GM10266 (cell line): Measurements from ENCODE around the gene PRRX2.

ENCODE experiments used
- DNase-seq: peaks from one replicate; pipeline ENCODE4 v3.0.0; 2012; ENCODE audit errors: extremely low spot score
- TF ChIP-seq, protein P1 (sequence below): IDR thresholded peaks from 2 replicates; pipeline ENCODE4 v1.5.1; 2012; ENCODE audit warnings: mild to moderate bottlenecking, low read depth; ENCODE audit not compliant: control insufficient read depth, insufficient read depth; ENCODE audit errors: missing control alignments

PRRX2 gene

DNA sequence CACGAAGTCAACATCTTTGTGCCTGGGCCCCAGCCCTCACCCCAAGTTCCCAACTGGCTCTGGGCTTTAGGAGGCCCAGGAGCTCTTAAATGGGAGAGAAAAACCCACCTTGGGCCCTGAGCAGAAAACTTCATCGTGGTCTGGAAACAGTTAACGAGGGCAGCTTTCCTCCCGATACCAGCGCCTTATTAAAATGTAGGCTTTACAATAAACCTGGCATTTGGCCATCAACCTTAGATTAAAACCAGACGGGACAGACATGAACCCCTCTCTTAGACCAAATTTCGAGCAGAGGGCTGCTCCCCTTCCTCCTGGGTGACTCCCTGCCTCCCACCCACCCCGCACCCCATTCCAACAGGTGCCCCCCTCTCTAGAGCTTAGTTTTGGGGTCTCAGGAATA is 39.4 kb downstream of the PRRX2 start:
- no peak for DNase-seq
- TF ChIP-seq, protein P1, sequence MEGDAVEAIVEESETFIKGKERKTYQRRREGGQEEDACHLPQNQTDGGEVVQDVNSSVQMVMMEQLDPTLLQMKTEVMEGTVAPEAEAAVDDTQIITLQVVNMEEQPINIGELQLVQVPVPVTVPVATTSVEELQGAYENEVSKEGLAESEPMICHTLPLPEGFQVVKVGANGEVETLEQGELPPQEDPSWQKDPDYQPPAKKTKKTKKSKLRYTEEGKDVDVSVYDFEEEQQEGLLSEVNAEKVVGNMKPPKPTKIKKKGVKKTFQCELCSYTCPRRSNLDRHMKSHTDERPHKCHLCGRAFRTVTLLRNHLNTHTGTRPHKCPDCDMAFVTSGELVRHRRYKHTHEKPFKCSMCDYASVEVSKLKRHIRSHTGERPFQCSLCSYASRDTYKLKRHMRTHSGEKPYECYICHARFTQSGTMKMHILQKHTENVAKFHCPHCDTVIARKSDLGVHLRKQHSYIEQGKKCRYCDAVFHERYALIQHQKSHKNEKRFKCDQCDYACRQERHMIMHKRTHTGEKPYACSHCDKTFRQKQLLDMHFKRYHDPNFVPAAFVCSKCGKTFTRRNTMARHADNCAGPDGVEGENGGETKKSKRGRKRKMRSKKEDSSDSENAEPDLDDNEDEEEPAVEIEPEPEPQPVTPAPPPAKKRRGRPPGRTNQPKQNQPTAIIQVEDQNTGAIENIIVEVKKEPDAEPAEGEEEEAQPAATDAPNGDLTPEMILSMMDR: no peak

DNA sequence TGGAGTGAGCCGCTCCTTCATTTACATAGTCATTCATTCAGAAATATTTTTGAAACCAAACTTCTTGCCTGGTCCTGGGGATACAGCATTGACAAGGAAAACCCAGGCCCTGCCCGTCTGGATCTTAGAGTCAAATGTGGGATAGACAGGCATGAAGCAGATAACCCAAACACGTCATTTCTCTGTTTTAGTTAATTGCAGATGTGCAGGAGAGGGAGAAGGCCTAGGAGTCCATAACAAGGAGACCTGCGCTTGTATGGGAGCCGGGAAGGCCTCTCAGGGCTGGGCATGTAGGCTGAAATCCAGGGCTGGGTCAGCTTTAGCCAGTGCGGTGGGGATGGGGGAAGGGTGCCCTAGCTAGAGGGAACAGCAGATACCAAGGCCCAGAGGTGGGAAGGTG is 43.3 kb downstream of the PRRX2 start:
- no peak for DNase-seq

DNA sequence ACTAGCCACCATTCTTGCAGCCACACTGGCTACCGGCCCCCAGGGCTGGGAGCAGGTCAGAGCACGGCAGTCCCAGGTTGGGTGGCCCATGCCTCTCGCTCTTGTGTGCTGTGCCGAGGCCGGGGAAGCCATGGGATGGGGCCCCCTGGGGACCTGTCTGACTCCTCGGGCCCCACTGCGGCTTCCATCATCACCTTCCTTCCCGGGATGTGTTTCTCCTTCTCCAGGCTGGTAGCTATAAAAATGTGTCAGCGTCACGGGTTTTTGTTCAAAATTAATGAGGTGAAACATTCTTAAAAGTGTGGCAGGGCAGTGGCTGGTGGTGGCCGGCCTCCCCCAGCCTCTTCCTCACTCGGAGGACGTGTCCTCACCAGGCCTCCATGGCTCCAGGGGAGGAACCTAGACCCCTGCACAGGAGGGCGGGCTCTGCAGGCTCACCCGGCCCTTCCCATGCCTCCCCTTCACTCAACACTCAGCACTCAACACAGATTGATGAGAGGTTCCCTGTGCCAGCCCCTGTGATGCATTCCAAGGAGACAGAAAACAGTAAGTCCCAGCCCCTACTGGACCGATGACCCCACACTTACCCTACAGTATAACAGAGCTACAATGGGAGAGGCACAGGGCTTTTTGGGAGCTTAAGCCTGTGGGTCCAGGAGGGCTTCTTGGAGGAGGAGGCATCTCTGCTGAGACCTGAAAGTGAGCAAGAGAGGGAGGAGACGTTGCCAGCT is 44.2 kb downstream of the PRRX2 start:
- TF ChIP-seq, protein P1: no peak
- DNase-seq: no peak

More for the DNA sequence above, 43.3 kb downstream of the PRRX2 start:
- TF ChIP-seq, protein P1: no peak

DNA sequence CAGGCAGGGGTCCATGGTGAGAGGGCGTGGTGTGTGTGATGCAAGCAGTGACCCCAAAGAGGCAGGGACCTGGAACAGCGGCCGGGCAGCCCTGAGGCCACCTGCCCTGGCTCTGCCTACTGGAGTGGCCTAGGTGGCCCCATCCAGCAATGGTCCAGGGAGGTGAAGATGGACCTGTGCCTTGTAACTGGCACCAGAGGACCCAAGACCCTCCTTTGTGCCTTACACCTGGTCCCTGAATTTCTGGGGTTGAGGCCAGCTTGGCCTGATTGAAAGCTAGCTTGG is 44.7 kb downstream of the PRRX2 start:
- TF ChIP-seq, protein P1: no peak
- no peak for DNase-seq

DNA sequence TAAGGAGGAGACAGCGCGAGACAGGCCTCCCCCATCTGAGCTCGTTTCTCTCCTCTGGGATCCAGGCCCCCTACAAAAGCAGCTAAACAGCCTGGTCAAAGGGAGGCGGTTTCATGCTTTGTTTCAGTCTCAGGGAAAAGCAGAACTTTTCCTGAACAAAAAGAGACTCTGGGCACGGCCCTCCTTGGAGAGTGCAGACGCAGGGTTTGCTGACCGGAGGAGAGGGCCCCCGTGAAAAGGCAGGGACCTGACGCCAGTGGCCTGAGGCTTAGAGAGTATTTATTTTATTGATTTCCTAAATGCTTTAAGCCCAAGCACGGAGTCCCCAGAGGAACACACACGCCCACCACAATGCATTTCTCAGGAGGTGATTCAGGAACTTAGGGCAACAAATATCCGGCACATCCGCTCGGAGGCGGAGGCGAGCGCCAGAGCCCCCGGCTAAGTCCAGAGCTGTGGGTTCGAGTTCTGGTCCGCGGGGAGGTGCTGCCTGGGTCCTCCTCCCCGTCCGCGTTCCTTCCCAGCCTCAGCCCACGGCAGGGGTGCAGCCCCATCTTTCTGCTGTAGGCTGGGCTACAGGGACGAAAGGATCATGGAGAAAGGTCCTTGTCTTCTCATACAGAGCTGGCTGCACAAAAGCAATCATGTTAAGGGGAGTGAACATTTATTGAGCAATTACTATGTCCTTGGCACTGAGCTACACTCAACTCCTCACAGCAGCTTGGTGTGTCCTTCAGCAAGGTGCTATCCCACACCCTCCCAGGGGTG is 47.4 kb downstream of the PRRX2 start:
- no peak for DNase-seq
- TF ChIP-seq, protein P1: no peak

DNA sequence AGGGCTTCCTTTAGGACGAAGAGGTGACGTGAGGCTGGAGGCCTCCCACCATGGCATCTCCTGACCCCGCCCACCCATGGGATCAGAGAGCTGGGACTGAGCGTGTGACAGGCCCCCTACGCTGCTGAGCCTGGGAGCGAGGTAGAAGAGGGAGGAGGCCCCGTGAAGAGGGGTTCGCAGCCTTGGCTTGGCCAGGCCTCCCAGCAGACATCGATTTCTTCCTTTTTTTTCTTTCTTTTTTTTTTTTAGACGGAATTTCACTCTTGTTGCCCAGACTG is 47.9 kb downstream of the PRRX2 start:
- DNase-seq: no peak
- TF ChIP-seq, protein P1: no peak

DNA sequence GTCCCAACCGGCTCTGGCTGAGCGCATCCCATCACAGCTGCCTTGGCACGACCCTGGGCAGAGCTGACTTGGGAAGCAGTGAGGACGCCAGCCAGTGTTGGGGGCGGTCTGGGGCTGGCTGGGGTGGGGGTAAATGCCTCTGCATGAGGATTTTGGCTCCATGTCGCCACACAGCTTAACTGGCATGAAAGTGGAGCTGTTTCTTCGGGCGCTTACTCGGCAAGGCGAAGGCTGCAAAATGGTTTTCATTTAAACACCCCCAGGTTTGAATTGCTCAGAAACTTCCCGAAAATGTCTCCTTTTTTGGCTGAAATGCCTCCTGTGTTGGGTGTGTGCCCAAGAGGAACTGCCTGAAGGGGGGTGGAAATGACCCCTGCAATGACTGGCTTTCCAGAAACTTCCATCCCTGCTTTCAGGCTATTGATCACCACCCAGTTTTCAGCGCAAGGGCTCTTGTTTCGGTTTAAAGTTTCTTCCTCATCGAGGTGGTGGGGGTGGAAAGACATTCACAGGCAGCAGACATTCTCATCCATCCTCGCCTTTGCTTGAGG is 49.1 kb downstream of the PRRX2 start:
- TF ChIP-seq, protein P1: no peak
- no peak for DNase-seq
